Type B pancreatic cell (in vitro differentiated cells): Measurements from ENCODE around the gene EHMT1. TPM values are rescaled to one million over a fixed set of nuclear protein-coding genes. Genes with fewer than 3 reads are reported as not detected.
"Not testable (repeated sequence)": the region's sequence is repeated elsewhere in the genome, so short reads cannot be mapped to it uniquely, and the experiment has no call there.

ENCODE experiments used
- DNase-seq: peaks from one replicate; pipeline ENCODE4 v3.0.0; 2021; ENCODE audit warnings: mixed read lengths; ENCODE audit not compliant: unreplicated experiment; ENCODE audit errors: extremely low spot score
- H3K27ac Mint-ChIP-seq: 2 replicates; pipeline ENCODE4 v1.8.0; 2021; ENCODE audit warnings: mild to moderate bottlenecking, mixed read lengths
- H3K27me3 Mint-ChIP-seq: 2 replicates; pipeline ENCODE4 v1.8.0; 2021; ENCODE audit warnings: mixed read lengths
- H3K36me3 Mint-ChIP-seq: 2 replicates; pipeline ENCODE4 v1.8.0; 2021; ENCODE audit warnings: mixed read lengths
- H3K4me1 Mint-ChIP-seq: one replicate; pipeline ENCODE4 v1.8.0; 2021; ENCODE audit warnings: mixed read lengths; ENCODE audit not compliant: unreplicated experiment
- H3K4me3 Mint-ChIP-seq: 2 replicates; pipeline ENCODE4 v1.8.0; 2021; ENCODE audit warnings: mild to moderate bottlenecking, mixed read lengths
- H3K9me3 Mint-ChIP-seq: 2 replicates; pipeline ENCODE4 v1.8.0; 2021; ENCODE audit warnings: mixed read lengths
- total RNA-seq: library from RNA; stranded (reverse); gene quantifications from 2 replicates; pipeline ENCODE4 v1.2.1, GENCODE V29; 2021; ENCODE audit warnings: low replicate concordance
- TF ChIP-seq, protein P1 (sequence below): fragments of 200-600 bp; sonication (generic); conservative IDR thresholded peaks from 2 replicates; pipeline ENCODE4 v1.5.0; 2021; ENCODE audit warnings: antibody characterized with exemption, mild to moderate bottlenecking

The EHMT1 gene
- total RNA-seq, 1 donor from 2014 or later, result 111 TPM

- H3K9me3 Mint-ChIP-seq, result no peaks in the 10 kb centered on the region
- DNase-seq, result no peak
- H3K36me3 Mint-ChIP-seq, result peaks cover 5% of the 10 kb centered on the region
- H3K27ac Mint-ChIP-seq, result no peak overlapping the region
- peak overlapping the region; percentile 13 for H3K4me3 Mint-ChIP-seq
- H3K27me3 Mint-ChIP-seq, result no peaks in the 10 kb centered on the region
- TF ChIP-seq, protein P1, sequence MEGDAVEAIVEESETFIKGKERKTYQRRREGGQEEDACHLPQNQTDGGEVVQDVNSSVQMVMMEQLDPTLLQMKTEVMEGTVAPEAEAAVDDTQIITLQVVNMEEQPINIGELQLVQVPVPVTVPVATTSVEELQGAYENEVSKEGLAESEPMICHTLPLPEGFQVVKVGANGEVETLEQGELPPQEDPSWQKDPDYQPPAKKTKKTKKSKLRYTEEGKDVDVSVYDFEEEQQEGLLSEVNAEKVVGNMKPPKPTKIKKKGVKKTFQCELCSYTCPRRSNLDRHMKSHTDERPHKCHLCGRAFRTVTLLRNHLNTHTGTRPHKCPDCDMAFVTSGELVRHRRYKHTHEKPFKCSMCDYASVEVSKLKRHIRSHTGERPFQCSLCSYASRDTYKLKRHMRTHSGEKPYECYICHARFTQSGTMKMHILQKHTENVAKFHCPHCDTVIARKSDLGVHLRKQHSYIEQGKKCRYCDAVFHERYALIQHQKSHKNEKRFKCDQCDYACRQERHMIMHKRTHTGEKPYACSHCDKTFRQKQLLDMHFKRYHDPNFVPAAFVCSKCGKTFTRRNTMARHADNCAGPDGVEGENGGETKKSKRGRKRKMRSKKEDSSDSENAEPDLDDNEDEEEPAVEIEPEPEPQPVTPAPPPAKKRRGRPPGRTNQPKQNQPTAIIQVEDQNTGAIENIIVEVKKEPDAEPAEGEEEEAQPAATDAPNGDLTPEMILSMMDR, result no peak
- no peaks in the 10 kb centered on the region for H3K4me1 Mint-ChIP-seq
Measured at GRCh38 chr9:137592767-137593166, 26.0 kb upstream of the EHMT1 start.

DNA sequence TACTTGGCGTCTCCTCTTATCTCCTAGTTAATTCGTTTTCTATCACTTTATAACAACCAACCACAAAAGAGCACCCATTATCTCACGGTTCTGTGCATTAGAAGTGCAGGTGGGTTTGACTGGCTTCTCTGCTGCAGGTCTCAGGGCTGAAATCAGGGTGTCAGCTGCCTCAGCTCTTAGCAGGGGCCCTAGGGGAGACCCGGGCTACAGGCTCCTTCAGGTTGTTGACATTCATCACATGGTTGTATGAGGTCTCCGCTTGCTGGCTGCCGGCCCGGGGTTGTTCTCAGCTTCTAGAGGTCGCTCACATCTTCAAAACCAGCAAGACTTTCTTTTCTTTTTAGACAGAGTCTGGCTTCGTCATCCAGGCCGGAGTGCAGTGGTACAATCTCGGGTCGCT is 25.6 kb upstream of the EHMT1 start:
- Mint-ChIP-seq H3K27ac (no peak overlapping the region), H3K4me1 (no peaks in the 10 kb centered on the region), H3K27me3 (no peaks in the 10 kb centered on the region), H3K9me3 (no peaks in the 10 kb centered on the region), H3K36me3 (peaks cover under 1% of the 10 kb centered on the region), H3K4me3 (peak overlapping the region; percentile 13)
- TF ChIP-seq, protein P1, result no peak
- DNase-seq, result no peak

GRCh38 chr9:137596577-137596976 is 22.2 kb upstream of the EHMT1 start:
- H3K27ac Mint-ChIP-seq, H3K4me3 Mint-ChIP-seq, DNase-seq, H3K27me3 Mint-ChIP-seq, H3K9me3 Mint-ChIP-seq, H3K36me3 Mint-ChIP-seq, H3K4me1 Mint-ChIP-seq: not testable (repeated sequence)

DNA sequence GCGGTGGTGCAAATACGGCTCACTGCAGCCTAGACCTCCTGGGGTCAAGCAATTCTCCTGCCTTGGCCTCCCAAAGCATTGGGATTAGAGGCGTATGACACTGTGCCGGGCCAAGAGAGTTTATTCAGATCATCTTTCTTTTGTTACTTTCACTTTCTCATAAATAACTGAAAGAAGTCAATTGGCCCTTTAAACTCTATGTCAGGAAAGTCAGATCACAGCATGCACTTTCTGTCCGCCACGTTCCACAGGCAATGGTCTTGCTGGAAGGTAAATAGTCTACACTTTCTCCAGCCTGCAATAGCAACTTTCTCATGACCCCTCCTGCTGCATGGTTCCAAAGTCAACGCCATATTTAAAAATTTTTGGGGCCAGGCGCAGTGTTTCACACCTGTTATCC is 19.9 kb upstream of the EHMT1 start:
- H3K4me1 Mint-ChIP-seq, result no peaks in the 10 kb centered on the region
- TF ChIP-seq, protein P1, result no peak
- no peak for DNase-seq
- H3K36me3 Mint-ChIP-seq, result no peaks in the 10 kb centered on the region
- H3K9me3 Mint-ChIP-seq, result no peaks in the 10 kb centered on the region
- no peak overlapping the region for H3K4me3 Mint-ChIP-seq
- H3K27ac Mint-ChIP-seq, result no peak overlapping the region
- H3K27me3 Mint-ChIP-seq, result peaks cover 14% of the 10 kb centered on the region

DNA sequence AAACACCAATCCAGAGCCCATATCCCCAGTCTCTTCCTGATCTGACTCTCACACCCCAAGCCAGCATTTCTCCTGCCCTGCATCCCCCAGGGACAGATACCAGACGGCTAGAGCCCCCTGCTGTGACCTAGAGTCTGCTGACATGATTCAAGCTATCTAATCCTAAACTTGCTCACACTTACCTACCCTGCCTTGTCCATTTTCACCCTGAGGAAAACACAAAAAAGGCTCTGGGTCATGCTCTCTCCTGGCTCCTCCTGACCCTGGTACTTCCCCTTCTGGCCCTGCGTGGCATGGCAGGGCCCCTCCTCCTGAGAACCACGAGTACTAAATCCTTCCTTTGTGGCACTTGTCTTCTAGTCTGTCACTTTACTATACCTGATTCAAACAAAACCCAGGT is 16.1 kb upstream of the EHMT1 start:
- Mint-ChIP-seq H3K27ac (no peak overlapping the region), H3K4me1 (peaks cover 4% of the 10 kb centered on the region), H3K36me3 (no peaks in the 10 kb centered on the region), H3K4me3 (peak overlapping the region; percentile 7), H3K27me3 (peaks cover 24% of the 10 kb centered on the region), H3K9me3 (no peaks in the 10 kb centered on the region)
- DNase-seq, result no peak
- TF ChIP-seq, protein P1, result no peak

DNA sequence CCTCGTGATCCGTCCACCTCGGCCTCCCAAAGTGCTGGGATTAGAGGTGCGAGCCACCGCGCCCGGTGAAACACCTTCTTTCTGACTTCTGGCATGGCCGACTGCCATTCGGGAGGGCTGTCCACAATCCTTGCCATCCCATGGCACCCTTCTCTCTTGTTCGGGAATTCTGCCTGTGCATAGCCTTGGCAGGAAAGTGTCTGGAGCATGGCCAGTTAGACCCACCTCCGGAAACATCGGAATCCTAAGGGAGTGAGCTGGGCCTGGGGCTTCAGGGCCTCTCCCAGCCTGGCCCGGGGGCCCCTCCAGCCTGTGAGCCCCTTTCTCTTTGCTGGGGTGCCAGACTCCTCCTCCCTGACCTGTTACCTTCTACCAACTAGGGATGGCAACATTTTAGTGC is 14.9 kb upstream of the EHMT1 start:
- peaks cover 24% of the 10 kb centered on the region for H3K27me3 Mint-ChIP-seq
- H3K9me3 Mint-ChIP-seq, result no peaks in the 10 kb centered on the region
- no peak for DNase-seq
- H3K36me3 Mint-ChIP-seq, result no peaks in the 10 kb centered on the region
- H3K4me1 Mint-ChIP-seq, result peaks cover 4% of the 10 kb centered on the region
- TF ChIP-seq, protein P1, result no peak
- H3K4me3 Mint-ChIP-seq, result peak overlapping the region; percentile 70
- H3K27ac Mint-ChIP-seq, result no peak overlapping the region
